ENCODE data around the gene MAPK9.

DNA sequence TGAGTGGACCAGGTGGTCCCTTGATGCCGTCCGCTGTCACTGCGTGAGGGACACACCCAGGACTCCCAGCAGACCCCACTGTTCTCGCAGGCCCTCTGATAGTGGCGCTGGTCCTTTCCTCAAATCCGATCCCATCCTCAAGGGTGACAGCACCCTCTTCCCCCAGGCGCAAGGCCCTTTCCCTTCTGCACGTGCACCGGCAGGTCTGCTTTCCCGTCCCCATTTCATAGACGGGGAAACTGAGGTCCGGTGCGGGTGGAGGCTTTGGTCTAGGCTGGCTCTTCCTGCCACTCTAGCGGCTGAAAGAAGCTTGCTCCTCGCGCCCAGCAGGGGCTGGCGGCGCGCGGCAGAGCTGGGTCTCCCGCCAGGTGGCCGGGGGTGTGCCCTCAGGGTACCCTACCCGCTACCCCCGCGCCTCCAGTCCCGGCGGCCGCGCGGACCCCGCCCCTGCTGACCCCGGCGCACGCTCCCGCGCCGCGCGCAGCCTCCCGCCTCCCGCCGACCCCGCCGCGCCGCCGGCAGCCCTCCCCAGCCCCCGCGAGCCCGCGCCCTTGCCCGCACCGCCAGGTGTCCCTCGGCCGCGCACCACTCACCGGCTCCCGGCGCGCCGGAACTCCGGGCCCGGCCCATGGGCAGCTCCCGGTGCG, 83.3 kb downstream of the MAPK9 start:
- TF ChIP-seq, protein P1, sequence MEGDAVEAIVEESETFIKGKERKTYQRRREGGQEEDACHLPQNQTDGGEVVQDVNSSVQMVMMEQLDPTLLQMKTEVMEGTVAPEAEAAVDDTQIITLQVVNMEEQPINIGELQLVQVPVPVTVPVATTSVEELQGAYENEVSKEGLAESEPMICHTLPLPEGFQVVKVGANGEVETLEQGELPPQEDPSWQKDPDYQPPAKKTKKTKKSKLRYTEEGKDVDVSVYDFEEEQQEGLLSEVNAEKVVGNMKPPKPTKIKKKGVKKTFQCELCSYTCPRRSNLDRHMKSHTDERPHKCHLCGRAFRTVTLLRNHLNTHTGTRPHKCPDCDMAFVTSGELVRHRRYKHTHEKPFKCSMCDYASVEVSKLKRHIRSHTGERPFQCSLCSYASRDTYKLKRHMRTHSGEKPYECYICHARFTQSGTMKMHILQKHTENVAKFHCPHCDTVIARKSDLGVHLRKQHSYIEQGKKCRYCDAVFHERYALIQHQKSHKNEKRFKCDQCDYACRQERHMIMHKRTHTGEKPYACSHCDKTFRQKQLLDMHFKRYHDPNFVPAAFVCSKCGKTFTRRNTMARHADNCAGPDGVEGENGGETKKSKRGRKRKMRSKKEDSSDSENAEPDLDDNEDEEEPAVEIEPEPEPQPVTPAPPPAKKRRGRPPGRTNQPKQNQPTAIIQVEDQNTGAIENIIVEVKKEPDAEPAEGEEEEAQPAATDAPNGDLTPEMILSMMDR (IDR thresholded peaks at IDR 0.05), result no peak
- TF ChIP-seq, protein P2, sequence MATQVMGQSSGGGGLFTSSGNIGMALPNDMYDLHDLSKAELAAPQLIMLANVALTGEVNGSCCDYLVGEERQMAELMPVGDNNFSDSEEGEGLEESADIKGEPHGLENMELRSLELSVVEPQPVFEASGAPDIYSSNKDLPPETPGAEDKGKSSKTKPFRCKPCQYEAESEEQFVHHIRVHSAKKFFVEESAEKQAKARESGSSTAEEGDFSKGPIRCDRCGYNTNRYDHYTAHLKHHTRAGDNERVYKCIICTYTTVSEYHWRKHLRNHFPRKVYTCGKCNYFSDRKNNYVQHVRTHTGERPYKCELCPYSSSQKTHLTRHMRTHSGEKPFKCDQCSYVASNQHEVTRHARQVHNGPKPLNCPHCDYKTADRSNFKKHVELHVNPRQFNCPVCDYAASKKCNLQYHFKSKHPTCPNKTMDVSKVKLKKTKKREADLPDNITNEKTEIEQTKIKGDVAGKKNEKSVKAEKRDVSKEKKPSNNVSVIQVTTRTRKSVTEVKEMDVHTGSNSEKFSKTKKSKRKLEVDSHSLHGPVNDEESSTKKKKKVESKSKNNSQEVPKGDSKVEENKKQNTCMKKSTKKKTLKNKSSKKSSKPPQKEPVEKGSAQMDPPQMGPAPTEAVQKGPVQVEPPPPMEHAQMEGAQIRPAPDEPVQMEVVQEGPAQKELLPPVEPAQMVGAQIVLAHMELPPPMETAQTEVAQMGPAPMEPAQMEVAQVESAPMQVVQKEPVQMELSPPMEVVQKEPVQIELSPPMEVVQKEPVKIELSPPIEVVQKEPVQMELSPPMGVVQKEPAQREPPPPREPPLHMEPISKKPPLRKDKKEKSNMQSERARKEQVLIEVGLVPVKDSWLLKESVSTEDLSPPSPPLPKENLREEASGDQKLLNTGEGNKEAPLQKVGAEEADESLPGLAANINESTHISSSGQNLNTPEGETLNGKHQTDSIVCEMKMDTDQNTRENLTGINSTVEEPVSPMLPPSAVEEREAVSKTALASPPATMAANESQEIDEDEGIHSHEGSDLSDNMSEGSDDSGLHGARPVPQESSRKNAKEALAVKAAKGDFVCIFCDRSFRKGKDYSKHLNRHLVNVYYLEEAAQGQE (IDR thresholded peaks at IDR 0.05; ENCODE audit: insufficient read depth in 1 of 2, low read depth in 2 of 2, low read length in 1 of 2), result no peak
- TF ChIP-seq POLR2AphosphoS5 (IDR thresholded peaks at IDR 0.05; ENCODE audit: low read depth, low read length) (no peak), SIN3A (IDR thresholded peaks at IDR 0.05; ENCODE audit: borderline replicate concordance, insufficient read depth, low read depth, low read length) (no peak)

Measured in Panc1 (cell line).